ENCODE measurements around the gene WIF1.

DNA sequence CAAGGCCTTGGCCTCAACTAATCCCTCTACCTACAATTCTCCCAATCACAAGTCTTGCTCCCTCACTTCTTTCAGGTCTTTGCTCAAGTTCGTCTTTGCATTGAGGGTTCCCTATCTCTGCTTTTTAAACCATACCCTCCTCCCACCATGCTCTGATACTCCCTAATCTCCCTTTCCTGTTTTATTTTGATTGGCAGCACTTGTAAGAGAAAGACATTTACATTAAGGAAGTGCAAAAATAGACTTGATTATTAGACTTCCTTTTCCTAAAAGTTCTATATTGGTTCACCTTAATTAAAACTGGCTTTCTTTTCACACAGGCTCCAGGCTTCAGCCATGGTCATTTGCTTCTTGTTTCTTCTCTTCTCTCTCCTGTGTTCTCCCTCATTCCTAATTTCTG is 18.3 kb upstream of the WIF1 start:
- TF ChIP-seq POLR2A (IDR thresholded peaks at IDR 0.05), result no peak
- TF ChIP-seq CTCF (IDR thresholded peaks at IDR 0.05), result no peak

Measured in Peyer's patch (tissue), 4 donors.